ENCODE measurements around the gene KRT33B.
A peak's percentile ranks its signal among the peaks of the same experiment; 100 is the strongest.
"Not testable (repeated sequence)": the region's sequence is repeated elsewhere in the genome, so short reads cannot be mapped to it uniquely, and the experiment has no call there.

The KRT33B gene

DNA sequence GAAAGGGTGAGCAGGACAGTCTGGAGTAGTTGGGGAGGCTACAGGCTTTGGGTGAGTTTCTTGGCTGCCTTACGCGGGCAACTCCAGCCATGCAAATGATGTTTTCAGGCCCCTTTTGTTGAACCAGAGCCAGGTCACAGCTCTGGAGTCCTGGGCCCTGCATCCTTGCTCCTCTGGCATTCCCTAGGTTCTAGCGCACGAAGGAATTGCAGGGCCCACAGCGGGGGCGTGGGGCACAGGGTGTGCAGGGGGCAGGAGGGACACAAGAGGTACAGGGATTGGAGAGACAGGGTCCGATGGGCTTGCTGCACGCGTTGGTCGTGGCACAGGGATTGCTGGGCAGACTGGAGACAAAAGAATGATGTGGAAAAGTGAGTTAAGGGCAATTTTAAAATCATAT is 24.2 kb upstream of the KRT33B start:
- H3K36me3 ChIP-seq (ENCODE audit: insufficient read depth, low read length), result no peaks in the 10 kb centered on the region
- H3K4me1 ChIP-seq (ENCODE audit: control insufficient read depth, insufficient read depth, low read length, unreplicated experiment), result peaks cover 23% of the 10 kb centered on the region
- no peaks in the 10 kb centered on the region for H3K79me2 ChIP-seq (ENCODE audit: control insufficient read depth, insufficient read depth, low read length, unreplicated experiment)
- H2AFZ ChIP-seq (ENCODE audit: low read length, unreplicated experiment), result no peak overlapping the region
- no peaks in the 10 kb centered on the region for H3K27me3 ChIP-seq (ENCODE audit: insufficient read depth, low read length)
- no peak overlapping the region for H3K4me3 ChIP-seq (ENCODE audit: low read depth, low read length)
- no peak overlapping the region for H3K27ac ChIP-seq (ENCODE audit: low read depth, low read length)

DNA sequence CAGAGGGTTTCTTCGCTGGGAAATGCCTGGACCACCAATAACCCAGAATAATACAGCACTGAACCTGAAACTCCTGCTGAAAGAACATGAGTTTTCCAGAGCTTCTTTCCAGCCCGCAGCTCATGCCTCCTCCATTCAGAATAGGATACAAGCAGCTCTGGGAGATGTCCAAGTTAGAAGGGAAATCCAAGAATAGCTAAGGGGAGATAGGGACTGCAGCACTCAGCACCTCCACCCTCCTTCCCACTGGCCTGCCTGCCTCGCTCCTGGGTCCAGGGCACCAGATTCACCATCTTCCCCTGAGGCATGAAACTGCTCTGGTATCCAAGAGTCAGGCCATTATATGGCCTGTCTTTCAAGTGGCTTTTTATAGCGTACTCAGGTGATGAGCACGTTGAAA is 23.7 kb upstream of the KRT33B start:
- no peak overlapping the region for H3K27ac ChIP-seq (ENCODE audit: low read depth, low read length)
- H3K4me3 ChIP-seq (ENCODE audit: low read depth, low read length), result no peak overlapping the region
- no peaks in the 10 kb centered on the region for H3K79me2 ChIP-seq (ENCODE audit: control insufficient read depth, insufficient read depth, low read length, unreplicated experiment)
- no peaks in the 10 kb centered on the region for H3K27me3 ChIP-seq (ENCODE audit: insufficient read depth, low read length)
- H3K4me1 ChIP-seq (ENCODE audit: control insufficient read depth, insufficient read depth, low read length, unreplicated experiment), result peaks cover 23% of the 10 kb centered on the region
- H3K36me3 ChIP-seq (ENCODE audit: insufficient read depth, low read length), result no peaks in the 10 kb centered on the region
- H2AFZ ChIP-seq (ENCODE audit: low read length, unreplicated experiment), result no peak overlapping the region

DNA sequence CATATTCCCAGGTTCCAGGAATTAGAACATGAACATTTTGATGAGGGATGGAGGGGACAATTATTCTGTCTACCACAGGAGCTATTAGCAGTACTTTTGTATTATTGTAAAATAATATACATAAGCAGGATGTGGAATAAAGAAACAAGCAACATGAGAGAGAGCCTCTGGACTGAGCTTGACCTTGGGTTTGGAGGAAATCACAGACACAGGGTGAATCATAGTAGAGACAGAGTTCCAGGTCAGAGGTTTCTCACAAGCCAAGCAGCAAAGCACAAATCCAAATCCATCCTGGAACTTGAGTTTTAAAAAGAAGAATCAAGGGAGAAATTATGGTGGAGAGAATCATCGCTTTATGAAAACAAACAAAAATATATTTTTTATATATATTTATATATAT is 22.7 kb upstream of the KRT33B start:
- 0 out of 2 replicates have a peak overlapping the region, but pooled peaks have one; percentile 29 for H3K27ac ChIP-seq (ENCODE audit: low read depth, low read length)
- H3K4me1 ChIP-seq (ENCODE audit: control insufficient read depth, insufficient read depth, low read length, unreplicated experiment), result peaks cover 23% of the 10 kb centered on the region
- no peak overlapping the region for H3K4me3 ChIP-seq (ENCODE audit: low read depth, low read length)
- H3K27me3 ChIP-seq (ENCODE audit: insufficient read depth, low read length), result no peaks in the 10 kb centered on the region
- no peak overlapping the region for H2AFZ ChIP-seq (ENCODE audit: low read length, unreplicated experiment)
- H3K36me3 ChIP-seq (ENCODE audit: insufficient read depth, low read length), result no peaks in the 10 kb centered on the region
- H3K79me2 ChIP-seq (ENCODE audit: control insufficient read depth, insufficient read depth, low read length, unreplicated experiment), result no peaks in the 10 kb centered on the region

DNA sequence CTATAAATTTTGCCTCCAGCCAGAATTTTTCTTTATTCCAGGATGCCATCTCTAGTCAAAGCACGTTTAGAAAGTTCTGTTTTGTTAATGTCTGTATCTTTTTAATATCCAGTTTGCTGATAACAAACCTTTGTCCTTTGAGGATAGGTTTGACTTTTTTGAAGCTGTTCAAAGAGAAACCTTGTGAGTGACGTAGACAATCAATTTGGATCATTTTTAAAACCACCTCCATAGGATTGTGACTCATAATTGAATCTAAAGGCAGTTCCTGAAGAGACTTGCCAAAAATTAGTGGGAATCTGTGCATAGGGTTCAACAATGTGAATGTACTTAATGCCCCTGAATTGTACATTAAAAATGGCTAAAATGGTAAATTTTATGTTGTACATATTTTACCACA is 21.9 kb upstream of the KRT33B start:
- H3K27me3 ChIP-seq (ENCODE audit: insufficient read depth, low read length), result no peaks in the 10 kb centered on the region
- H3K4me3 ChIP-seq (ENCODE audit: low read depth, low read length), result no peak overlapping the region
- H3K27ac ChIP-seq (ENCODE audit: low read depth, low read length), result no peak overlapping the region
- no peak overlapping the region for H2AFZ ChIP-seq (ENCODE audit: low read length, unreplicated experiment)
- H3K36me3 ChIP-seq (ENCODE audit: insufficient read depth, low read length), result no peaks in the 10 kb centered on the region
- H3K79me2 ChIP-seq (ENCODE audit: control insufficient read depth, insufficient read depth, low read length, unreplicated experiment), result no peaks in the 10 kb centered on the region
- peaks cover 23% of the 10 kb centered on the region for H3K4me1 ChIP-seq (ENCODE audit: control insufficient read depth, insufficient read depth, low read length, unreplicated experiment)

DNA sequence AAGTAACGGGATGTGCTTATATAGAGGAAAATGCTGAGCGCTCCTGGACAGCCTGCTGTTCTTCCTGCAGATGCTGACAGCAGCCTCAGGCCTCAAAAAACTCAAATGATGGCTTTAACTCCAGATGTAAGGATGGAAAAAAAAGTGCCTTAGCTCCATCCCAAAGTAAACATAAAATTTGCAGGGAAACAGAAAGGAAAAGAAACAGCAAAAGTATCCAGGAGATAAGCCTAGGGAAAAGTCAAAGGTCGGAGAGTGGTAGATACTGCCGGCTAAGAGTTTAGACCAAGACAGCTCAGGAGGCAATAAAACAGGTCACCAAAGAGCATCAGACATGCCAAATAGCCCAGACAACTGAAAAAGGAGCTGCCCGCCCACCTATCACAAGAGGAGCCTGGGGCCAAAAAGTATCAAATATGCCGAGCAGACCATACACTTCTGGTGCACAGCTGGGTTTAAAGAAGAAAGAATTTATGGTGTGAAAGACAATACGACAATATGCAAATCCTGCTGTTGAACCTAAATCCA is 20.9 kb upstream of the KRT33B start:
- no peak overlapping the region for H2AFZ ChIP-seq (ENCODE audit: low read length, unreplicated experiment)
- no peaks in the 10 kb centered on the region for H3K27me3 ChIP-seq (ENCODE audit: insufficient read depth, low read length)
- H3K27ac ChIP-seq (ENCODE audit: low read depth, low read length), result no peak overlapping the region
- H3K4me1 ChIP-seq (ENCODE audit: control insufficient read depth, insufficient read depth, low read length, unreplicated experiment), result peaks cover 23% of the 10 kb centered on the region
- H3K36me3 ChIP-seq (ENCODE audit: insufficient read depth, low read length), result no peaks in the 10 kb centered on the region
- H3K79me2 ChIP-seq (ENCODE audit: control insufficient read depth, insufficient read depth, low read length, unreplicated experiment), result no peaks in the 10 kb centered on the region
- no peak overlapping the region for H3K4me3 ChIP-seq (ENCODE audit: low read depth, low read length)

DNA sequence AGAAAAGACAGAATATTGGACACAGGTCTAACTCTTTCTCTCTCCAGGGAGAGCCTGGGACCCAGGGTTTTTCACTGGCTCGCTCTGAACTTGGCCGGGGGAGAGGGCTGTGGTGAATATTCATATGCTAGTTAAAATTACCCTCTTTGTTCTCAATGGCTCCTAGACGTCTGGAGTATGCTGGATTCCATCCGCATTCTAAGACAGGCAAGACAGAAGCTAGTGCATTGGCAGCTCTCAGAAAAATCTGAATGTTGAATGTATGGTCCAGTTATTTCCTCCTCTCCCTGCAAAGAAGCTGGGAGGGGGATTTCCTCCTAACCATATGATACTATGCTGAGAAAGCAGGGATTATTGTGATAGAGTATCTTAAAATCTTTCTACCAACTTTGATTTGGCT is 18.1 kb upstream of the KRT33B start:
- Histone ChIP-seq H3K27me3 (ENCODE audit: insufficient read depth, low read length) (no peaks in the 10 kb centered on the region), H3K27ac (ENCODE audit: low read depth, low read length) (no peak overlapping the region), H3K4me1 (ENCODE audit: control insufficient read depth, insufficient read depth, low read length, unreplicated experiment) (peaks cover 11% of the 10 kb centered on the region), H3K36me3 (ENCODE audit: insufficient read depth, low read length) (no peaks in the 10 kb centered on the region), H3K79me2 (ENCODE audit: control insufficient read depth, insufficient read depth, low read length, unreplicated experiment) (no peaks in the 10 kb centered on the region), H3K4me3 (ENCODE audit: low read depth, low read length) (no peak overlapping the region), H2AFZ (ENCODE audit: low read length, unreplicated experiment) (no peak overlapping the region)

DNA sequence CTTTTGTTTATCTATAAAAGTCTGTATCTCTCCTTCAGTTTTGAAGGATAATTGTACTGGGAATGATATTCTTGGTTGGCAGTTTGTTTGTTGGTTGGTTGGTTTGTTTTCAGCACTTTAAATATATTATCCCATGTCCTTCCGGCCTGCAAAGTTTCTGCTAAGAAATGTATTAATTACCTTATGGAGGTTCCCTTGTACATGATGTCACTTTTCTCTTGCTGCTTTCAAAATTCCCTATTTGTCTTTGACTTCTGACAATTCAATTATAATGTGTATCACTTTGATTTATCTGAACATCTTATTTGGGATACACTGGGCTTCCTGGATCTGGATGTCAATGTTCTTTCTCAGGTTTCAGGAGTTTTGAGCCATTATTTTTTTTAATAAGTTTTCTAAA is 16.6 kb upstream of the KRT33B start:
- no peak overlapping the region for H3K4me3 ChIP-seq (ENCODE audit: low read depth, low read length)
- no peaks in the 10 kb centered on the region for H3K36me3 ChIP-seq (ENCODE audit: insufficient read depth, low read length)
- no peak overlapping the region for H3K27ac ChIP-seq (ENCODE audit: low read depth, low read length)
- H2AFZ ChIP-seq (ENCODE audit: low read length, unreplicated experiment), result no peak overlapping the region
- peaks cover 12% of the 10 kb centered on the region for H3K4me1 ChIP-seq (ENCODE audit: control insufficient read depth, insufficient read depth, low read length, unreplicated experiment)
- H3K79me2 ChIP-seq (ENCODE audit: control insufficient read depth, insufficient read depth, low read length, unreplicated experiment), result no peaks in the 10 kb centered on the region
- no peaks in the 10 kb centered on the region for H3K27me3 ChIP-seq (ENCODE audit: insufficient read depth, low read length)

DNA sequence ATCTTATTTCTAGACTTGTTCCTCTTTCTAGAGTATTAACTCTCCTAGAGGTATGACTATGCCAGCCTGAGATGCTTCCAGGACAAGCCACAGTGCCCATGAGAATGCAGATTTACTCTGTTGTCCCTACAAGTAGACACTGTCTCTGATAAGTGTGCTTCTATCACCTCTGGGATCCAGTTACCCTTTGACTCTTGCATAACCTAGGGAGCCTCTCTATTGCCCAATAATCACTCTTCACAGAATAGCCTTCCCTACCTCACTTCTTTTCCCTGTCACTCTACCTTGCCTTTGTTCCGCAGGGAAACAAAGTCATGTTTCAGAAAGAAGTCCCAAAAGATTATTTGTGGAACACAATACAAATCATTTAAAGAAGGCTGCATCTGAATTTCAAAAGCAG is 14.1 kb upstream of the KRT33B start:
- no peak overlapping the region for H3K4me3 ChIP-seq (ENCODE audit: low read depth, low read length)
- no peaks in the 10 kb centered on the region for H3K79me2 ChIP-seq (ENCODE audit: control insufficient read depth, insufficient read depth, low read length, unreplicated experiment)
- H3K36me3 ChIP-seq (ENCODE audit: insufficient read depth, low read length), result no peaks in the 10 kb centered on the region
- H2AFZ ChIP-seq (ENCODE audit: low read length, unreplicated experiment), result no peak overlapping the region
- no peaks in the 10 kb centered on the region for H3K27me3 ChIP-seq (ENCODE audit: insufficient read depth, low read length)
- H3K27ac ChIP-seq (ENCODE audit: low read depth, low read length), result no peak overlapping the region
- peaks cover 29% of the 10 kb centered on the region for H3K4me1 ChIP-seq (ENCODE audit: control insufficient read depth, insufficient read depth, low read length, unreplicated experiment)

DNA sequence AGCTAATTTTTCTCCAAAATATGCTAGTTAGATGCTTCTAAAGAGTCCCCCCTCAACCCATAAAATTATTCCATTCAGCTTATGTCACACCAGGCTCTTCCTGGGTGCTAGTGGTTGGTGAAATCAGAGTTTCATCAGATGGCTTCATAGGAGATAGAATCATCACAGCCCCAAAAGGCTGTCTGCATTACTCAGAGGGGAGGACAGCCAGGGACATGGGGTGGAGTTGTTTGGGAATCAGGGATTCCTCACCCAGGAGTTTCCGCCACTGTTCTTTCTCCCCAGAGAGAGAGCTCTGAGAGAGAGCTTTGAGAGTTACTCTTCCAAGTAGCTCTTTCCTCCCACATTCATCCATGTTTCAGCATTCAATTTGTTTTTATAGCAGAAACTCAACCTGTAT is 12.8 kb upstream of the KRT33B start:
- H3K4me3 ChIP-seq (ENCODE audit: low read depth, low read length), result no peak overlapping the region
- no peaks in the 10 kb centered on the region for H3K79me2 ChIP-seq (ENCODE audit: control insufficient read depth, insufficient read depth, low read length, unreplicated experiment)
- no peaks in the 10 kb centered on the region for H3K27me3 ChIP-seq (ENCODE audit: insufficient read depth, low read length)
- H3K36me3 ChIP-seq (ENCODE audit: insufficient read depth, low read length), result no peaks in the 10 kb centered on the region
- H2AFZ ChIP-seq (ENCODE audit: low read length, unreplicated experiment), result no peak overlapping the region
- peak overlapping the region; percentile 63 for H3K27ac ChIP-seq (ENCODE audit: low read depth, low read length)
- peaks cover 35% of the 10 kb centered on the region for H3K4me1 ChIP-seq (ENCODE audit: control insufficient read depth, insufficient read depth, low read length, unreplicated experiment)

DNA sequence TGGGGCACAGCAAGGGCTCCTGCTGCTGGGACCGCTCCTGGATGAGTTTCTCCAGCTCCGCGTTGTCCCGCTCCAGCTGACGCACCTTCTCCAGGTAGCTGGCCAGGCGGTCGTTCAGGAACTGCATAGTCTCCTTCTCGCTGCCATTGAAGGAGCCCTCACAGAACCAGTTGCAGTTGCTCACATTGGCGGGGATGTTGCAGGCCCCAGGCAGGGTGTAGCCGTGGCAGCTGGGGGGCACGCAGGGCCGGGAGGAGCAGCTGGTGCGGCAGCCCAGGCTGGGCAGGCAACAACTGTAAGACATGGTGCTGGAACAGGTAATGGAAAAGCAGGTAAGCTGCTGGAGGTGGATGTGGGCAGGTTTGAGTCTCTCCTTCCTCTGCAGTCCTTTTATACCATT is 12.3 kb upstream of the KRT33B start, which contains the start of gene KRT34:
TSS of gene KRT34 (minus strand) at position 364 of the 400 bp plus-strand sequence. CDS start at position 304, 60 bp downstream.
- not testable (repeated sequence) for H3K27me3 ChIP-seq (ENCODE audit: insufficient read depth, low read length); H3K36me3 ChIP-seq (ENCODE audit: insufficient read depth, low read length); H3K79me2 ChIP-seq (ENCODE audit: control insufficient read depth, insufficient read depth, low read length, unreplicated experiment); H3K4me3 ChIP-seq (ENCODE audit: low read depth, low read length); H2AFZ ChIP-seq (ENCODE audit: low read length, unreplicated experiment)
- H3K4me1 ChIP-seq (ENCODE audit: control insufficient read depth, insufficient read depth, low read length, unreplicated experiment), result peaks cover 37% of the 10 kb centered on the region
- peak within 1 kb of the TSS; percentile 86 for H3K27ac ChIP-seq (ENCODE audit: low read depth, low read length)

DNA sequence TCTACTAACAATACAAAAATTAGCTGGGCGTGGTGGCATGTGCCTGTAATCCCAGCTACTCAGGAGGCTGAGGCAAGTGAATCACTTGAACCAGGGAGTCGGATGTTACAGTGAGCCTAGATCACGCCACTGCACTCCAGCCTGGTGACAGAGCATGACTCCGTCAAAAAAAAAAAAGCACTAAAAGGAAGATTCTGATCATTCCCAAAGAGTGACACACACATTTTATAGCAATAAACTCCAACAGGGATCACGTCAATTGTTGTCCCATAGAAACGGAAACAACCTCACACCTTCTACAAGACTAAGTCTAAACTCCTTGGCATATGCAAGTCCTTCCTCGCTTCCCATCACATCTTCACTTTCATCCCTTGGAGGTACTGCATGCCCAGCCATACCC is 10.5 kb upstream of the KRT33B start:
- not testable (repeated sequence) for H3K27me3 ChIP-seq (ENCODE audit: insufficient read depth, low read length); H3K4me3 ChIP-seq (ENCODE audit: low read depth, low read length); H3K79me2 ChIP-seq (ENCODE audit: control insufficient read depth, insufficient read depth, low read length, unreplicated experiment); H3K36me3 ChIP-seq (ENCODE audit: insufficient read depth, low read length); H2AFZ ChIP-seq (ENCODE audit: low read length, unreplicated experiment)
- peaks cover 37% of the 10 kb centered on the region for H3K4me1 ChIP-seq (ENCODE audit: control insufficient read depth, insufficient read depth, low read length, unreplicated experiment)
- peak overlapping the region; percentile 86 for H3K27ac ChIP-seq (ENCODE audit: low read depth, low read length)

All from ACC112 (cell line).